ENCODE results near the gene OR51B4. TPM values are rescaled to one million over a fixed set of nuclear protein-coding genes. Genes with fewer than 3 reads are reported as not detected.
"Not testable (repeated sequence)": the region's sequence is repeated elsewhere in the genome, so short reads cannot be mapped to it uniquely, and the experiment has no call there.

OR51B4 gene
- total RNA-seq, 1 experiment from 2014 or later: not detected

DNA sequence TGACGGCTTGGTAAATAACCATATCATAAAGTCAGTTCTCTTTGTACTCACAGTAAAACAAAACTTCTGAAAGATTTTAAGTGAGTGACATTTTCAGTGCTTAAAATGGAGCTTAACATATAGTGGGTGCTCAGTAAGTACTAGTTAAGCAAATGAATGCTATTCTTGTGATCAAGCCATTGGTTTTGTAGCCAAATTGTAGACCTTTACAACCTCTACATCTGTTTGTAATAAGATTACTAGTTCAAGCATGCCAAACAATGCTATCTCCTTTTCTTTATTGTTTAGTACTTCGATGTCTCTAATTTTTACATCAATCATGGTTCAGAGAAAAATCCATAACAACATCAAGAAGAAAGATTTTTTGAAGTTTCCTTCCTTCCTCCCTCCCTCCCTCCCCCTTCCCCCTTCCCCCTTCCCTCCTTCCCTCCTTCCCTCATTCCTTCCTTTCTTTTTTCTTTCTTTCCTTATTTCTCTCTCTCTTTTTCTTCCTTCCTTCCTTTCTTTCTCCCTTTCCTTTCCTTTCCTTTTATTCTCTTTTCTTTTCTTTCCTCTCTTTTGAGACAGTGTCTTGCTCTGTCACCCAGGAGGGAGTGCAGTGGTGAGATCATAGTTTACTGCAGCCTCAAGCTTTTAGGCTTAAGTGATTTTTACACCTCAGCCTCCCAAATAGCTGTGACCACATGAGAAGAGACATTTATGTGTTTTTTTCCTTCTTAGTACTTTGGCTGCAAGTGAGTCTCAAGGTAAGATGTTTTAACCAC, 5.7 kb upstream of the OR51B4 start:
- no peaks in the 10 kb centered on the region for H3K4me1 ChIP-seq
- H3K4me3 ChIP-seq: no peak overlapping the region
- DNase-seq: no peak
- no peaks in the 10 kb centered on the region for H3K9me3 ChIP-seq (replicated peaks)
- H3K27ac ChIP-seq: no peak overlapping the region
- H3K36me3 ChIP-seq: no peaks in the 10 kb centered on the region; the same call in 1 of the 2 replicates
- peaks cover 6% of the 10 kb centered on the region; the same call in 1 of the 2 replicates for H3K27me3 ChIP-seq

DNA sequence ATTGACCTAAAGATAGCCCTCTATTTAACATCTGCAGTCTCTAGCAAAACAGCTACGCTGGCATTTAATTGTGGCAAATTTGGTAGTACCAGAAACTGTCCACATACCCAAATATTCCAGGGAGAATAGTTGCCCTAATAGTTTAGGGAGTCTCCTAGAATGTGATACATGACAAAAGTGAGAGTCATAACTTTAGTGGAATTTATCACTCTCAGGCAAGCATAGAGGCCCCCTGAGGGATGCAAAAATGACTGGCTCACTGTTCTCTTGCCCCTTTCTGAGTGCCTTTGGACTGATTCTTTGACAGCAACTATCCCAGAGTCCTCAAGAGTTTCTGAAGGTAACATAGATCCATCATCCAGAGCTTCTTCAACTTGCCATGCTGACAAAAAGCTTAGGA, 2.3 kb upstream of the OR51B4 start:
- Histone ChIP-seq H3K36me3 (no peaks in the 10 kb centered on the region; the same call in 1 of the 2 replicates), H3K27ac (no peak overlapping the region), H3K4me3 (no peak overlapping the region), H3K9me3 (replicated peaks) (no peaks in the 10 kb centered on the region), H3K27me3 (no peaks in the 10 kb centered on the region), H3K4me1 (no peaks in the 10 kb centered on the region)
- no peak for DNase-seq

DNA sequence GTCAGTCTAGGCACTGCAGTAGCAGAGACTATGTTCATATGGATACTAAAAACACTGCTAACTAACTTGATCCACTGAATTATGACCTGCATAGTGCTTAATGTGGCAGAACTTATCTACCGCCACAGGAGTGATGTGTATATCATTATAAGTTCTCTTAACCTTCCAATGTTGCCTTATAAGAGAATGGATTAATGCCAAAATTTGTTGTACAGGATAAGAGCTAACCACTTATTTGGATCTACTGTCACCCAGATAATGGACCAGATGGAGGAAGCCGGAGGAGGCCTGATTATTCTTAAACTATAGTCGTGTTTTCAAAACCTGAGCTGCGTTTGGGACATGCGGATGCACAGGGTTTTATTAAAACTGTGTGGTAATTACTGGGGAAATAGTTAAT, 1.9 kb upstream of the OR51B4 start:
- H3K4me3 ChIP-seq: no peak overlapping the region
- H3K4me1 ChIP-seq: no peaks in the 10 kb centered on the region
- no peak overlapping the region for H3K27ac ChIP-seq
- H3K27me3 ChIP-seq: no peaks in the 10 kb centered on the region
- H3K9me3 ChIP-seq (replicated peaks): no peaks in the 10 kb centered on the region
- no peaks in the 10 kb centered on the region; the same call in 1 of the 2 replicates for H3K36me3 ChIP-seq
- DNase-seq: no peak

DNA sequence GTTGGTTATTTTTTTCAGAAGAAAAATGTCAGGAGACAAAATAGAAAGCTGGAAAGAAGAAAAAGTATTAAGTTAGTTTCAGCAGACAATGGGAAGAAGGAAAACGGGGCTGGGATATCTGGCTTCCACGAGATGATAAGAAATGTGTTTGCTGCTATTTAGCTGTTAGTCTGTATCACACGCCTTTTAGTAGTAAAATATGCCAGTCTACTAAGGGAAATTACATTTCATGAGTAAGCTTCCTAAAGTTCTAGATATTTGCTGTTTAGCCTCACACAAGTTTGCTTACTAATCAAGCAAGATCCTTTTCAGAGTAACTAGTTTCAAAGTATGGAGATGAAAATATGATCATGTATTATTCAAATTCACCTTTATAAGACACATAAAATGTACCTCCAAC, 1.5 kb downstream of the OR51B4 start:
- H3K36me3 ChIP-seq: no peaks in the 10 kb centered on the region
- no peaks in the 10 kb centered on the region; the same call in 1 of the 2 replicates for H3K27me3 ChIP-seq
- no peak overlapping the region for H3K4me3 ChIP-seq
- H3K4me1 ChIP-seq: no peaks in the 10 kb centered on the region
- no peak overlapping the region for H3K27ac ChIP-seq
- H3K9me3 ChIP-seq (replicated peaks): no peaks in the 10 kb centered on the region
- DNase-seq: no peak

DNA sequence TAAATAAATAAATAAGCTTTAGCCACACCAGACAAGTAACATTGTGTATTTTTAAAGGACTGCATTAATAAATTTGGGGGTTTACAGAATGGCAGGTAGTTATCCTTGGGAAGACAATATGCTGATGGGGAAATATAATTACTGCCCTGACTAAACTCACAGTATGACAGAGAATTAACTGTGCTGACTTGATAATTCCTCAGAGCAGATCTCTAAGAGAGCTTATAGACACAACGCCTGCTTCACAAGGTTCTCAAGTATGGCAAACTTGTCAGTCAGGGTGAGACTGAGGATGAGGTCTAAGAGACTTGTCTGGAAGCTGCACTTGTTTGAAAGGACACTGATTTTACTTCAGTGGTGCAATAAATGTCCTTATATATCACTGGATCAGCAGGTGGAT, 3.3 kb downstream of the OR51B4 start:
- H3K36me3 ChIP-seq: no peaks in the 10 kb centered on the region
- H3K27ac ChIP-seq: no peak overlapping the region

DNA sequence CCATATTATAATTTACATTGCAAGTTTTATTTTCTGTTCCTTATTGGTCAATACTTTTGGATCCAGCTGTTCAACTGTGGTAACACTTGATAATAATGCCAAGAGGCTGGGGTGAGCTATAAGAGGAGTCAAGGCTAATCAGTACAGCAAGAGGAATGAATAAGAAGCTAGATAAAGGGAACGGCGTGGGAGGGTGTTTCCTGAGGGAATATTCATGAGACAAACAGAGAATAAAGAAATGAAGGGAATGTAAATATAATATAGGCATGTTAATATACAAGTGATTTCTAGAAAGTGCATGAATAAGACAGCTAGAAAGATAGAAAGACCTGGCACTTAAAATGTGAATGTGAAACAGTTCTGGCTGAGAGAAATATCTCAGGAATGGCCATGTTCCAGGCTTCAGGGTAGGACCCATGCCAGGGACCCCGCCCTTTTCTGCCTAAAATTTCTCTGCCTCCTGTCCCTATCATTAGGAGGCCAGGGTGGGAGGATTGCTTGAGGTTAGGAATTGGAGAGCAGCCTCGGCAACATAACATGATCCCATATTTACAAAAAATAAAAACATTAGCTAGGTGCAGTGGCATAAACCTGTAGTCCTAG, 3.9 kb downstream of the OR51B4 start:
- no peak overlapping the region for H3K27ac ChIP-seq
- H3K27me3 ChIP-seq: no peaks in the 10 kb centered on the region; the same call in 1 of the 2 replicates

More for the DNA sequence above, 3.3 kb downstream of the OR51B4 start:
- Histone ChIP-seq H3K9me3 (replicated peaks) (no peaks in the 10 kb centered on the region), H3K4me1 (no peaks in the 10 kb centered on the region), H3K4me3 (no peak overlapping the region), H3K27me3 (no peaks in the 10 kb centered on the region; the same call in 1 of the 2 replicates)
- DNase-seq: no peak

DNA sequence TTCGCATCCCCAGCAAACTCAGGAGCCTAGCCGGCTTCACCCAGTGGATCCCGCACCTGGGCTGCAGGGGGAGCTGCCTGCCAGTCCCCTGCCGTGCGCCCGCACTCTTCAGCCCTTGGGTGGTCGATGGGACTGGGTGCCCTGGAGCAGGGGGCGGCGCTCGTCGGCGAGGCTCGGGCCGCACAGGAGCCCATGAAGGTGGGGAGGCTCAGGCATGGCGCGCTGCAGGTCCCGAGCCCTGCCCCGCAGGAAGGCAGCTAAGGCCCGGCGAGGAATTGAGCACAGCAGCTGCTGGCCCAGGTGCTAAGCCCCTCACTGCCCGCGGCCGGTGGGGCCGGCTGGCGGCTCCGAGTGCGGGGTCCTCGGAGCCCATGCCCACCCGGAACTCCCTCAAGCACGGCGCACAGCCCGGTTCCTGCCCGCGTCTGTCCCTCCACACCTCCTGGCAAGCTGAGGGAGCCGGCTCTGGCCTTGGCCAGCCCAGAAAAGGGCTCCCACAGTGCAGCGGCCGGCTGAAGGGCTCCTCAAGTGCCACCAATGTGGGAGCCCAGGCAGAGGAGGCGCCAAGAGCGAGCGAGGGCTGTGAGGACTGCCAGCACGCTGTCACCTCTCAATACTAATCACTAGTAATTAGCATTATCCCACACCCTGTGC, 7.3 kb downstream of the OR51B4 start:
- not testable (repeated sequence) for DNase-seq; H3K4me3 ChIP-seq; H3K9me3 ChIP-seq (replicated peaks); H3K27me3 ChIP-seq; H3K36me3 ChIP-seq; H3K27ac ChIP-seq; H3K4me1 ChIP-seq

More for the DNA sequence above, 3.9 kb downstream of the OR51B4 start:
- Histone ChIP-seq H3K4me1 (no peaks in the 10 kb centered on the region), H3K36me3 (no peaks in the 10 kb centered on the region), H3K4me3 (no peak overlapping the region), H3K9me3 (replicated peaks) (no peaks in the 10 kb centered on the region)
- DNase-seq: no peak

DNA sequence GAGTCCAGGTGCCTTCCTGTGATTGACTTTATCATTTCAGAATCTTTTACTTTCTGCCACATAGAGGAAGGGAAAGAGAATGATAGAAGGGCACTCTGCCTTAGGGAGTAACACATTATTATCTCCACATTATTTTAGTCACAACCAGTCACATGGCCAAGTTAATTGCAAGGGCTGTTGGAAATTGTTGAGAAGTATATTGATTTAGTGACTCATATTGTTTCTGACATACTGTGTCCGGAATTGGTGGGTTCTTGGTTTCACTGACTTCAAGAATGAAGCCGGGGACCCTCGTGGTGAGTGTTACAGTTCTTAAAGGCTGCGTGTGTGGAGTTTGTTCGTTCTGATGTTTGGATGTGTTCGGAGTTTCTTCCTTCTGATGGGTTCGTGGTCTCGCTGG, 8.7 kb downstream of the OR51B4 start:
- Histone ChIP-seq H3K27me3 (no peaks in the 10 kb centered on the region; the same call in 1 of the 2 replicates), H3K36me3 (no peaks in the 10 kb centered on the region), H3K9me3 (replicated peaks) (no peaks in the 10 kb centered on the region), H3K4me3 (no peak overlapping the region), H3K4me1 (no peaks in the 10 kb centered on the region), H3K27ac (no peak overlapping the region)
- no peak for DNase-seq

DNA sequence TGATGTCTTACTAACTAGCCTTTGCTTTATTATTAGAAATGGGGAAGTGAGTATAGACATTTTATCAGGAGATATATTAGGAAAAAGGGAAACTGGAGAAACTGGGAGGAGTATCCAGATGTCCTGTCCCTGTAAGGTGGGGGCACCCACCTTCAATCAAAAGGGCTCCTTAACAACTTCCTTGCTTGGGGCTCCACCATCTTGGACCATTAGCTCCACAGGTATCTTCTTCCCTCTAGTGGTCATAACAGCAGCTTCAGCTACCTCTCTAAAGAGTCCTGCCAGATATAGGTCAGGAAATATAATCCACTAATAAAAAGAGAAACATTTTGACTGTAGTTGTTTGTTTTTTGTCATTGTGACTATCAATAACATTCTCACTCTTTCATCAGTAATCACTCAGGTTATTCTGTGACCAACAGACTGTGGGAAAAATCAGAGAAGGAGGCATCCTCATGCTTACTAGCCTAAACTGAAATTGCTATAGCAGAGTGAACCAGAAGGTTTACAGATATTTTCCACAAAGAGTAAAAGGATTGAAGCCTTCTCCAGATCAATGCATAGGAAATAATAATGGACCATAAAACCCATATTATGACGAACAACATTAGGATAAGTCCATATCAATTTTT, 10.4 kb downstream of the OR51B4 start:
- H3K27me3 ChIP-seq: no peaks in the 10 kb centered on the region; the same call in 1 of the 2 replicates
- peak in 1 of 2 experiments; percentile 17 for DNase-seq
- no peak overlapping the region for H3K4me3 ChIP-seq
- no peaks in the 10 kb centered on the region for H3K9me3 ChIP-seq (replicated peaks)
- no peaks in the 10 kb centered on the region for H3K36me3 ChIP-seq
- H3K27ac ChIP-seq: no peak overlapping the region
- no peaks in the 10 kb centered on the region for H3K4me1 ChIP-seq

DNA sequence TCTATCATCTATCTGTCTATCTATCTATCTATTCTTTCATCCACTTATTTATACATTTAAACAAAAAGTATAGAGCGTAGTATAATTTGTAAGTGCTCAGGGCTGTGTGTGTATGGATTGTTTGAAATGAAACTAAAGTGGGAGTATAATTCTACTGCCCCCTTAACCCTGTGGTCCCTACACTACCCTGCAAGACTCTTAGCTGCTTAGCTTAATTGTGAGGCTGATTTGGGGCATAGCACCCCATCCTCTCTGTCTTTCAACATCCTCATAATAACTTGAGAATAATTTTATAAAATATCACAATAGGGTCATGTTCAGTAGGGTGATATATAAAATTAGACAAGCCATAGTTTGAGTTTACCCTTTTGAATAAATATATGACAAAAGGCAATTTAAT, 11.6 kb downstream of the OR51B4 start:
- no peak for DNase-seq
- no peaks in the 10 kb centered on the region for H3K27me3 ChIP-seq
- H3K36me3 ChIP-seq: no peaks in the 10 kb centered on the region
- no peaks in the 10 kb centered on the region for H3K9me3 ChIP-seq (replicated peaks)
- H3K4me1 ChIP-seq: no peaks in the 10 kb centered on the region
- no peak overlapping the region for H3K27ac ChIP-seq
- H3K4me3 ChIP-seq: no peak overlapping the region

DNA sequence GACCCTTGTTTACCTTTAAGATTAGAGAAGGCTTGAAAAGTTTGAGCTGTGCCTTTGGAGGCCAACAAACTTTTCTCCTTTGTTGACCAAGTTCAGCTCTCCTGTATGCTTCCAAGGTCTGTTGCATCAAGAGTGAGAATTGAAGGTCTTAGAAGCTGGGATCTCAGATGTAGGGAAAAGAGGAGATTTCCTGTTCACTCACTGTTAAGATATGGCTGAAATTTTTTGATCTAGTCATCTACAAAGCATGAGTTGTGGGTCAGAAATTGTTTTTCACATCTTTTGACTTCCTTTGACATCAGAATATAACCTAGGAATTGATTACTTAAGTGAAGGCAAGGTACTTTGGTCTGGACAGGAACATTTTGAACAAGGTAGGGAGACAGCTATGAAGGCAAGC, 12.1 kb downstream of the OR51B4 start:
- Histone ChIP-seq H3K9me3 (replicated peaks) (no peaks in the 10 kb centered on the region), H3K36me3 (no peaks in the 10 kb centered on the region), H3K4me3 (no peak overlapping the region), H3K27ac (no peak overlapping the region), H3K4me1 (no peaks in the 10 kb centered on the region), H3K27me3 (no peaks in the 10 kb centered on the region)
- DNase-seq: no peak

DNA sequence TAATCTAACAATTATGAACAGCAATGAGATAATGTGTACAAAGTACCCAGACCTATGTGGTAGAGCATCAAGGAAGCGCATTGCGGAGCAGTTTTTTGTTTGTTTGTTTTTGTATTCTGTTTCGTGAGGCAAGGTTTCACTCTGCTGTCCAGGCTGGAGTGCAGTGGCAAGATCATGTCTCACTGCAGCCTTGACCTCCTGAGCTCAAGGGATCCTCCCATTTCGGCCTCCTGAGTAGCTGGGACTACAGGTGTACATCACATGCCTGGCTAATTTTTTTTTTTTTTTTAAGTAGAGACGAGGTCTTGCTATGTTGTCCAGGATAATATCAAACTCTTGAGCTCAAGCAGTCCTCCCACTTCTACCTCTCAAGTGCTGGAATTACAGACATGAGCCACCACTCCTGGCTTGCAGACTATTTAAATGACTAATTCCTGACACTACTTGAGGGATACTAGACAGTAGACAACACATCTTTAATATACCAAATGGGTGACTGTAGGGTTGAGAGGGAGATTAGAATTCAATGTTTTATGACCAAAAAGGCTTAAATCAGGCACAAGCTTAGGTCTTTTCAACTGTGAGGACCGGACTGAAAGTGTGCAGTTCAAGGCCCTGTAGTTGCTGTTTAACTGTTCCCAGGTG, 12.7 kb downstream of the OR51B4 start:
- Histone ChIP-seq H3K4me1 (no peaks in the 10 kb centered on the region), H3K9me3 (replicated peaks) (no peaks in the 10 kb centered on the region), H3K36me3 (no peaks in the 10 kb centered on the region), H3K4me3 (no peak overlapping the region), H3K27me3 (no peaks in the 10 kb centered on the region), H3K27ac (no peak overlapping the region)
- no peak for DNase-seq

DNA sequence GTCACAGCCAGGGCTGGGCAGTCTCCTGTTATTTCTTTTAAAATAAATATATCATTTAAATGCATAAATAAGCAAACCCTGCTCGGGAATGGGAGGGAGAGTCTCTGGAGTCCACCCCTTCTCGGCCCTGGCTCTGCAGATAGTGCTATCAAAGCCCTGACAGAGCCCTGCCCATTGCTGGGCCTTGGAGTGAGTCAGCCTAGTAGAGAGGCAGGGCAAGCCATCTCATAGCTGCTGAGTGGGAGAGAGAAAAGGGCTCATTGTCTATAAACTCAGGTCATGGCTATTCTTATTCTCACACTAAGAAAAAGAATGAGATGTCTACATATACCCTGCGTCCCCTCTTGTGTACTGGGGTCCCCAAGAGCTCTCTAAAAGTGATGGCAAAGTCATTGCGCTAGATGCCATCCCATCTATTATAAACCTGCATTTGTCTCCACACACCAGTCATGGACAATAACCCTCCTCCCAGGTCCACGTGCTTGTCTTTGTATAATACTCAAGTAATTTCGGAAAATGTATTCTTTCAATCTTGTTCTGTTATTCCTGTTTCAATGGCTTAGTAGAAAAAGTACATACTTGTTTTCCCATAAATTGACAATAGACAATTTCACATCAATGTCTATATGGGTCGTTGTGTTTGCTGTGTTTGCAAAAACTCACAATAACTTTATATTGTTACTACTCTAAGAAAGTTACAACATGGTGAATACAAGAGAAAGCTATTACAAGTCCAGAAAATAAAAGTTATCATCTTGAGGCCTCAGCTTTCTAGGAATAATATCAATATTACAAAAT, 13.4 kb downstream of the OR51B4 start:
- no peak overlapping the region for H3K27ac ChIP-seq
- H3K4me1 ChIP-seq: no peaks in the 10 kb centered on the region
- no peak for DNase-seq
- H3K36me3 ChIP-seq: no peaks in the 10 kb centered on the region
- no peaks in the 10 kb centered on the region for H3K9me3 ChIP-seq (replicated peaks)
- no peaks in the 10 kb centered on the region for H3K27me3 ChIP-seq
- H3K4me3 ChIP-seq: no peak overlapping the region

DNA sequence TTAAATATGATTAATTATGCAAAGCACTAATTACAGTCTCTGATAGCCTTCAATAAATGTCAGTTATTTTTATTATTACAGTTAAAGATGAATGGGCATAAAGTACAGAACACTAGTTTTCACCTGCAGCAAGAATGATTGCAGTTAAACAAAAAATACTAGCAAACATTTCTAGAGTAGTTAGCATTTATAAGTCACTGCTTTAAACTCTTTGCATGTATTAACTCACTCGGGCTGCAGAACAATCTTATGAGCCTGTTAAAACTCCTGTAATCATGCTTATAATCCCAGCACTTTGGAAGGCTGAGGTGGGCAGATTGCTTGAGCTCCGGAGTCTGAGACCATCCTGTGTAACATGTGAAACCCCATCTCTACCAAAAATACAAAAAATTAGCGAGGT, 14.8 kb downstream of the OR51B4 start:
- Histone ChIP-seq H3K36me3 (no peaks in the 10 kb centered on the region), H3K27me3 (no peaks in the 10 kb centered on the region), H3K27ac (no peak overlapping the region), H3K9me3 (replicated peaks) (no peaks in the 10 kb centered on the region), H3K4me1 (no peaks in the 10 kb centered on the region), H3K4me3 (no peak overlapping the region)
- DNase-seq: no peak

Data from SJCRH30 (cell line).